IMR-90 (cell line): Measurements from ENCODE around the gene TK2. TPM values are rescaled to one million over a fixed set of nuclear protein-coding genes. Genes with fewer than 3 reads are reported as not detected.

Experiments
- ATAC-seq: fragments of 200-7000 bp; cut with Tn5 transposase; 2 replicates; pipeline ENCODE4 v1.9.1; 2020; ENCODE audit warnings: low read depth, mild to moderate bottlenecking, moderate library complexity
- BruUV-seq: library from RNA; stranded (reverse); fragments of 400-500 nt; replicated peaks from 2 replicates; lab custom pipeline; 2021; lab: Mats Ljungman, UMichigan
- CTCF ChIA-PET: fragments of 300-600 bp; formaldehyde crosslinking; extraction: SDS; loops from one replicate; lab custom pipeline; 2021; ENCODE audit warnings: antibody characterized with exemption; lab: Yijun Ruan, JAX
- POLR2A ChIA-PET: fragments of 300-600 bp; sonication (Branson Sonifier 250); formaldehyde crosslinking; loops from one replicate; lab custom pipeline; 2022; ENCODE audit warnings: antibody characterized with exemption; ENCODE audit not compliant: unreplicated experiment; lab: Charles Lee
- DNase-seq: peaks from one replicate; pipeline ENCODE4 v3.0.0; 2013
- H2AFZ ChIP-seq: replicated peaks from 2 replicates; pipeline ENCODE3; 2013; ENCODE audit warnings: low read length, mild to moderate bottlenecking; ENCODE audit not compliant: poor library complexity
- H2AK5ac ChIP-seq: 2 replicates; pipeline ENCODE4 v1.6.1; 2013; ENCODE audit warnings: low read depth, low read length, inconsistent platforms
- H2AK9ac ChIP-seq: replicated peaks from 2 replicates; pipeline ENCODE3; 2013; ENCODE audit warnings: mild to moderate bottlenecking, low read depth, low read length, moderate library complexity; ENCODE audit not compliant: poor library complexity
- H2BK120ac ChIP-seq: 2 replicates; pipeline ENCODE4 v1.6.1; 2013; ENCODE audit warnings: low read depth, low read length, inconsistent platforms
- H2BK15ac ChIP-seq: 3 replicates; pipeline ENCODE4 v1.6.1; 2013; ENCODE audit warnings: low read depth, low read length, inconsistent platforms
- H2BK20ac ChIP-seq: 2 replicates; pipeline ENCODE4 v1.6.1; 2013; ENCODE audit warnings: low read depth, mild to moderate bottlenecking, inconsistent platforms, low read length, moderate library complexity
- H2BK5ac ChIP-seq: 2 replicates; pipeline ENCODE4 v1.6.1; 2013; ENCODE audit warnings: mild to moderate bottlenecking, low read depth, low read length, inconsistent platforms; ENCODE audit not compliant: poor library complexity, severe bottlenecking
- H3K14ac ChIP-seq: replicated peaks from 2 replicates; pipeline ENCODE4 v1.6.1; 2013; ENCODE audit warnings: low read depth, low read length, inconsistent platforms
- H3K18ac ChIP-seq: 2 replicates; pipeline ENCODE4 v1.6.1; 2013; ENCODE audit warnings: low read depth, low read length, control low read depth
- H3K23ac ChIP-seq: 2 replicates; pipeline ENCODE4 v1.6.1; 2013; ENCODE audit warnings: low read depth, low read length, inconsistent platforms
- H3K27ac ChIP-seq: 2 replicates; pipeline ENCODE4 v1.5.1; 2013; ENCODE audit warnings: mild to moderate bottlenecking, control low read depth, low read length; ENCODE audit not compliant: insufficient read depth
- H3K27me3 ChIP-seq: 2 replicates; pipeline ENCODE4 v1.6.1; 2013; ENCODE audit warnings: low read length; ENCODE audit not compliant: control insufficient read depth, insufficient read depth
- H3K36me3 ChIP-seq: 2 replicates; pipeline ENCODE4 v1.6.1; 2013; ENCODE audit warnings: low read length, mixed read lengths; ENCODE audit not compliant: control insufficient read depth, insufficient read depth
- H3K4ac ChIP-seq: 2 replicates; pipeline ENCODE4 v1.6.1; 2013; ENCODE audit warnings: low read depth, low read length, inconsistent platforms
- H3K4me1 ChIP-seq: 2 replicates; pipeline ENCODE4 v1.6.1; 2013; ENCODE audit warnings: low read length, mixed read lengths; ENCODE audit not compliant: control insufficient read depth, insufficient read depth
- H3K4me2 ChIP-seq: 2 replicates; pipeline ENCODE4 v1.6.1; 2013; ENCODE audit warnings: low read depth, mild to moderate bottlenecking, control low read depth, low read length, moderate library complexity
- H3K4me3 ChIP-seq: 2 replicates; pipeline ENCODE4 v1.5.1; 2013; ENCODE audit warnings: low read depth, mild to moderate bottlenecking, control low read depth, low read length, moderate library complexity; ENCODE audit not compliant: insufficient read depth
- H3K56ac ChIP-seq: 2 replicates; pipeline ENCODE4 v1.6.1; 2013; ENCODE audit warnings: low read length, inconsistent platforms; ENCODE audit not compliant: insufficient read depth; ENCODE audit errors: extremely low read depth
- H3K79me1 ChIP-seq, 2 experiments: 2 replicates each; pipeline ENCODE4 v1.6.1; 2013; ENCODE audit warnings: low read length in 2 of 2, inconsistent platforms in 1 of 2, low read depth in 1 of 2
- H3K9ac ChIP-seq: 2 replicates; pipeline ENCODE4 v1.6.1; 2013; ENCODE audit warnings: low read depth, low read length, control low read depth
- H3K9me1 ChIP-seq: 2 replicates; pipeline ENCODE4 v1.6.1; 2013; ENCODE audit warnings: low read length, inconsistent platforms; ENCODE audit not compliant: insufficient read depth
- H3K9me3 ChIP-seq: 2 replicates; pipeline ENCODE4 v1.6.1; 2013; ENCODE audit warnings: low read length; ENCODE audit not compliant: control insufficient read depth, insufficient read depth
- H4K20me1 ChIP-seq: 2 replicates; pipeline ENCODE4 v1.6.1; 2013; ENCODE audit warnings: low read length, inconsistent platforms; ENCODE audit not compliant: insufficient read depth
- H4K5ac ChIP-seq: 2 replicates; pipeline ENCODE4 v1.6.1; 2013; ENCODE audit warnings: mild to moderate bottlenecking, low read depth, low read length, control low read depth
- H4K8ac ChIP-seq, 2 experiments: 2 replicates each; pipeline ENCODE4 v1.6.1; 2013; ENCODE audit warnings: low read depth in 2 of 2, low read length in 2 of 2, control low read depth in 1 of 2, inconsistent platforms in 1 of 2
- H4K91ac ChIP-seq: 2 replicates; pipeline ENCODE4 v1.6.1; 2013; ENCODE audit warnings: low read depth, low read length, inconsistent platforms; ENCODE audit not compliant: insufficient read depth
- CHD1 ChIP-seq: IDR thresholded peaks from 2 replicates; pipeline ENCODE4 v1.6.1; 2012; ENCODE audit warnings: low read depth, low read length, improper control_type of control experiment
- FOS ChIP-seq: fragments of 150-350 bp; IDR thresholded peaks from 2 replicates; pipeline ENCODE4 v1.6.1; 2016; ENCODE audit warnings: low read depth, low read length
- POLR2A ChIP-seq: IDR thresholded peaks from 2 replicates; pipeline ENCODE4 v1.6.1; 2012; ENCODE audit warnings: mild to moderate bottlenecking, low read depth, low read length
- RAD21 ChIP-seq: IDR thresholded peaks from 2 replicates; pipeline ENCODE4 v1.6.1; 2012; ENCODE audit warnings: low read length, improper control_type of control experiment
- RCOR1 ChIP-seq: IDR thresholded peaks from 2 replicates; pipeline ENCODE4 v1.6.1; 2012; ENCODE audit warnings: mild to moderate bottlenecking, low read length, improper control_type of control experiment; ENCODE audit not compliant: insufficient replicate concordance
- RFX5 ChIP-seq: IDR thresholded peaks from 2 replicates; pipeline ENCODE4 v1.8.0; 2012; ENCODE audit warnings: low read depth, mild to moderate bottlenecking, low read length, moderate library complexity
- SMC3 ChIP-seq: fragments of 150-350 bp; IDR thresholded peaks from 2 replicates; pipeline ENCODE4 v1.6.1; 2016; ENCODE audit warnings: low read depth, mild to moderate bottlenecking, antibody characterized with exemption, low read length, moderate library complexity
- USF2 ChIP-seq: fragments of 150-350 bp; IDR thresholded peaks from 2 replicates; pipeline ENCODE4 v1.6.1; 2017; ENCODE audit warnings: mild to moderate bottlenecking, antibody characterized with exemption, low read length, low read depth
- WGBS, 2 experiments: methylation state at CpG; one replicate each; pipeline versions ENCODE4 v1.1.5 to v1.1.7; 2013; ENCODE audit warnings: missing lambda C conversion rate in 2 of 2; ENCODE audit not compliant: insufficient read length in 1 of 2; ENCODE audit errors: extremely low coverage in 2 of 2; 5-methylcytosine and 5-hydroxymethylcytosine counted together
- dilution Hi-C: fragments of 300-500 bp; cut with HindIII; formaldehyde crosslinking; loops from one replicate; pipeline ENCODE4 v1.14.3; 2018; ENCODE audit warnings: low sequenced_read_pairs; ENCODE audit not compliant: unreplicated experiment
- in situ Hi-C: fragments of 300-500 bp; cut with MboI; formaldehyde crosslinking; loops from 3 replicates; pipeline ENCODE4 v1.14.3; 2019; ENCODE audit warnings: low sequenced_read_pairs, inconsistent platforms, mixed read lengths
- intact Hi-C: fragments of 100-400 bp; cut with micrococcal nuclease; formaldehyde crosslinking; loops from 2 replicates; pipeline ENCODE4 v1.10.0; 2022
- polyA plus RNA-seq, 3 experiments: library from polyadenylated mRNA; depleted of rRNA; stranded (reverse); fragments of >200 nt; gene quantifications; 2 replicates each; pipeline ENCODE4 v1.2.3, GENCODE V29; 2012; ENCODE audit warnings: low replicate concordance in 1 of 3
- total RNA-seq: library from RNA; depleted of rRNA; stranded (reverse); fragments of >200 nt; gene quantifications from 2 replicates; pipeline ENCODE4 v1.2.3, GENCODE V29; 2012

TK2 gene
- total and polyA plus RNA-seq, 2 of the 4 experiments (the other 2 are of a cell fraction), result 14.7 to 16.5 TPM

- H3K79me1 ChIP-seq, result no peaks in the 10 kb centered on the region
- H3K14ac ChIP-seq, result no peak overlapping the region
- dilution Hi-C loops, result no loop called here
- ChIA-PET CTCF (no interaction called here), POLR2A (no interaction called here)
- peaks cover 8% of the 10 kb centered on the region for H3K9me1 ChIP-seq
- no peak overlapping the region for H3K27ac ChIP-seq
- WGBS, 2 experiments, result no CpG with 5 or more reads among the region's 2 CpGs
- H2AFZ ChIP-seq, result no peak overlapping the region
- H3K9ac ChIP-seq, result no peak overlapping the region
- no peak overlapping the region for H4K8ac ChIP-seq
- no peak overlapping the region for H4K91ac ChIP-seq
- TF ChIP-seq FOS, result no peak
- TF ChIP-seq CHD1, result no peak
- TF ChIP-seq POLR2A, result no peak
- no peak for TF ChIP-seq RCOR1
- TF ChIP-seq RAD21, result no peak
- TF ChIP-seq USF2, result no peak
- no peak for TF ChIP-seq SMC3
- no peak for TF ChIP-seq RFX5
- H3K27me3 ChIP-seq, result peaks cover 3% of the 10 kb centered on the region
- no peak for ATAC-seq
- no peak overlapping the region; the same call in 1 of the 2 replicates for H2AK5ac ChIP-seq
- intact Hi-C loops, result no loop called here
- H3K4ac ChIP-seq, result no peak overlapping the region
- H4K20me1 ChIP-seq, result peaks cover 6% of the 10 kb centered on the region; the same call in 1 of the 2 replicates
- peaks cover 8% of the 10 kb centered on the region for H3K4me1 ChIP-seq
- BruUV-seq, result no TSS peak
- no peak for DNase-seq
- in situ Hi-C loops, result no loop called here
- H3K18ac ChIP-seq, result no peak overlapping the region
- H2AK9ac ChIP-seq, result no peak overlapping the region
- no peaks in the 10 kb centered on the region for H3K9me3 ChIP-seq
- H4K5ac ChIP-seq, result no peak overlapping the region
- H2BK120ac ChIP-seq, result no peak overlapping the region
- H3K56ac ChIP-seq, result no peak overlapping the region
- no peak overlapping the region for H2BK20ac ChIP-seq
- peaks cover 2% of the 10 kb centered on the region; the same call in 1 of the 2 replicates for H3K36me3 ChIP-seq
- no peak overlapping the region for H3K23ac ChIP-seq
- no peak overlapping the region for H2BK15ac ChIP-seq
- no peak overlapping the region for H2BK5ac ChIP-seq
- H3K4me3 ChIP-seq, result no peak overlapping the region
- H3K4me2 ChIP-seq, result no peak overlapping the region
Observed at GRCh38 chr16:66572356-66572755, 22.4 kb upstream of the TK2 start.
